Measurements from ENCODE around the gene PCGF5. TPM values are rescaled to one million over a fixed set of nuclear protein-coding genes. Genes with fewer than 3 reads are reported as not detected.

PCGF5 gene
- total and polyA plus RNA-seq, 9 of the 15 experiments (the other 6 are each of a cell fraction or from before 2014, with no cell fraction given): 10.9 to 40.0 (median 20.3) TPM

- TF ChIP-seq, protein P1, sequence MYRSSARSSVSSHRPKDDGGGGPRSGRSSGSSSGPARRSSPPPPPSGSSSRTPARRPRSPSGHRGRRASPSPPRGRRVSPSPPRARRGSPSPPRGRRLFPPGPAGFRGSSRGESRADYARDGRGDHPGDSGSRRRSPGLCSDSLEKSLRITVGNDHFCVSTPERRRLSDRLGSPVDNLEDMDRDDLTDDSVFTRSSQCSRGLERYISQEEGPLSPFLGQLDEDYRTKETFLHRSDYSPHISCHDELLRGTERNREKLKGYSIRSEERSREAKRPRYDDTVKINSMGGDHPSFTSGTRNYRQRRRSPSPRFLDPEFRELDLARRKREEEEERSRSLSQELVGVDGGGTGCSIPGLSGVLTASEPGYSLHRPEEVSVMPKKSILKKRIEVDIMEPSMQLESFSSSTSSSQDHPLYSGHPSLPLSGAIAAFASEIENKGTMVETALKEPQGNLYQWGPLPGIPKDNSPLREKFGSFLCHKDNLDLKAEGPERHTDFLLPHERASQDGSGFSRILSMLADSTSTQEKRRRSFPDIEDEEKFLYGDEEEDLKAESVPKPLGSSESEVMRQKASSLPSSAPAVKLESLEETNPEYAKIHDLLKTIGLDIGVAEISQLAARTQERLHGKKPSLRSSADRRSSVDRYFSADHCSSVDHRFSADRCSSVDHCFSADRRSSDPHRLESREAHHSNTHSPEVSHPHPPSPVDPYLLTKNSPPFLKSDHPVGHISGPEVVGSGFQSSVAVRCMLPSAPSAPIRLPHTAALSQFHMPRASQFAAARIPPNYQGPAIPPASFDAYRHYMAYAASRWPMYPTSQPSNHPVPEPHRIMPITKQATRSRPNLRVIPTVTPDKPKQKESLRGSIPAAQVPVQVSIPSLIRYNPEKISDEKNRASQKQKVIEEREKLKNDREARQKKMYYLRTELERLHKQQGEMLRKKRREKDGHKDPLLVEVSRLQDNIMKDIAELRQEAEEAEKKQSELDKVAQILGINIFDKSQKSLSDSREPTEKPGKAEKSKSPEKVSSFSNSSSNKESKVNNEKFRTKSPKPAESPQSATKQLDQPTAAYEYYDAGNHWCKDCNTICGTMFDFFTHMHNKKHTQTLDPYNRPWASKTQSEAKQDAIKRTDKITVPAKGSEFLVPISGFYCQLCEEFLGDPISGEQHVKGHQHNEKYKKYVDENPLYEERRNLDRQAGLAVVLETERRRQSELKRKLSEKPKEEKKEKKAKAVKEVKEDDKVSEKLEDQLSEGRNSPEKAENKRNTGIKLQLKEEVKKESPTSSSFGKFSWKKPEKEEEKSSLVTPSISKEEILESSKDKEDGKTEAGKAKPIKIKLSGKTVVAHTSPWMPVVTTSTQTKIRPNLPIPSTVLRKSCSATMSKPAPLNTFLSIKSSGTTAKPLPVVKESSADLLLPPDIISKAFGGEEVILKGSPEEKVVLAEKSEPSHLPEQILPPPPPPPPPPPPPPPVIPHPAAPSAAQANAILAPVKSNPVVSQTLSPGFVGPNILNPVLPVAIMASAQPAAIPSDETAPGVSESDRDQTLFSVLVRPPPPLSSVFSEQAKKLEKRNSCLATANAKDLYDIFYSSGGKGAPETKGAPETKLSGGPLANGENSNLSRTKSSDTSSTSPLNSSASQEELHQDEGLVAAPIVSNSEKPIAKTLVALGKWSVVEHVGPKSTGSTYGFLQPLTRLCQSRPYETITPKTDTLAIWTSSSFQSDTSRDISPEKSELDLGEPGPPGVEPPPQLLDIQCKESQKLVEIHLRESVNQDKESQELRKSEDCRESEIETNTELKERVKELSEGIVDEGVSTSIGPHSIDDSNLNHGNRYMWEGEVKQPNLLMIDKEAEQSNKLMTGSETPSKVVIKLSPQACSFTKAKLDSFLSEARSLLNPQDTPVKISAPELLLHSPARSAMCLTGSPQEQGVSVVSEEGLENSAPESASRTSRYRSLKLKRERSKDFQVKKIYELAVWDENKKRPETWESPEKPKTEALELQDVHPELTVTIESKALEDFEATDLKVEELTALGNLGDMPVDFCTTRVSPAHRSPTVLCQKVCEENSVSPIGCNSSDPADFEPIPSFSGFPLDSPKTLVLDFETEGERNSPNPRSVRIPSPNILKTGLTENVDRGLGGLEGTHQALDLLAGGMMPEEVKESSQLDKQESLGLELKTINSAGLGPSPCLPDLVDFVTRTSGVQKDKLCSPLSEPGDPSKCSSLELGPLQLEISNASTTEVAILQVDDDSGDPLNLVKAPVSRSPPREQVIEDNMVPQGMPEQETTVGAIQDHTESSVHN (IDR thresholded peaks at IDR 0.05; ENCODE audit: borderline replicate concordance in 1 of 2, low read depth in 1 of 2): peak in 1 of 2 experiments; percentile 87; a peak in 2 of 4 replicates
- TF ChIP-seq ATF7 (IDR thresholded peaks at IDR 0.05): peak; percentile 46
- TF ChIP-seq MAZ (CRISPR knock-in tag; conservative IDR thresholded peaks at IDR 0.05 in 1 of 2, IDR thresholded peaks at IDR 0.05 in 1 of 2): no peak
- 0 out of 2 replicates have a peak, but pooled peaks have one; percentile 13 for TF ChIP-seq ZNF175 (CRISPR knock-in tag; IDR thresholded peaks at IDR 0.05; ENCODE audit: low read depth)
- no peak for TF ChIP-seq ZNF354B (CRISPR knock-in tag; IDR thresholded peaks at IDR 0.05)
Measured at GRCh38 chr10:91198781-91199180, 21.7 kb upstream of the PCGF5 start (continued).
